Measurements from ENCODE around the gene NF1. TPM values are rescaled to one million over a fixed set of nuclear protein-coding genes. Genes with fewer than 3 reads are reported as not detected.

Gene NF1
- polyA plus RNA-seq, 6 donors from 2014 or later: 4.8 to 10.2 (median 8.3) TPM

DNA sequence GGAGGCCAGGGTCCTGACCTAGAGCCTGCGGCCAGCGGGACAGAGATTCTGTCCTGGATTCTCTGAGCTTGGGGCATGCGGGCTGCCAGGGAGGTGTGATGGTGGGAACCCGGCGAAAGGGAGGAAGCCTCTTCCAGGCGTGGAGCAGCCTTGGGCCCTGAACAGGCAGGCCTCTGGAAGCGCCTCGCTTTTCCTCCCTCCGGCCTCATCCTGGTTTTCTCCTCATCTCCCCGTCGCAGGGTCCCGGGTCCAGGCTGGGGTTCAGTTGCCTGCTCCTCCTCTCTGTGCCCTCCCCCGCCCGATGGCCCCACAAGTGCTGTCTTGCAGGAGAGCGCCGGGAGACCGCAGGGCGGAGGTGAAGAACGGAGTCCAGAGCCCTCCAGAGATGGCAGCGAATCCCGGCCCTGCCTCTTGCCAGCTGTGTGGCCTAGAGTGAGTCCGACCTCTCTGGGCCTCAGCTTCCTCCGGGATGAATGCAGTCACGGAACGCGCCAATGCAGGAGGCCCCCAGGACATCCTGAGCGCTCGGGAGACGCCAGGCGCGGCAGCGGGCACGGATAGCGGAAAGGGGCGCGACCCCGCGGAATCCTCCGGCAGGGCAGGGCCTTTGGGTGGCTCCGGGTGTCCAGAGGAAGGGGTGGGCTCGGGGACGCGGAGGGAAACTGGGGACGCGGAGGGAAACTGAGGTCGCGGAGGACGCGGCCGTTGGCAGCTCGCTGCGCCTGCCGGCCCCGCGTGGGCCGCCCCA is 296.1 kb downstream of the NF1 start:
- Mint-ChIP-seq H3K27ac (no peak overlapping the region), H3K4me3 (peak overlapping the region; percentile 73 to 90 (median 83)), H3K27me3 (peaks cover 38 to 61% (median 50%) of the 10 kb centered on the region in 3 donors), H3K4me1 (peaks cover 15 to 22% (median 17%) of the 10 kb centered on the region in 3 donors), H3K36me3 (no peaks in the 10 kb centered on the region), H3K9me3 (peaks cover 0 to 3% (median 0%) of the 10 kb centered on the region in 7 donors)
- DNase-seq (no peak), ATAC-seq (ENCODE audit: low read depth in 2 of 2) (peak in 1 of 2 donors; percentile 14)

- H3K27me3 Mint-ChIP-seq: peaks cover 43 to 64% (median 56%) of the 10 kb centered on the region in 3 donors
- H3K4me1 Mint-ChIP-seq: peaks cover 15 to 22% (median 17%) of the 10 kb centered on the region in 3 donors
- ATAC-seq (ENCODE audit: low read depth in 2 of 2) (peak; percentile 56 to 60), DNase-seq (no peak)
- peaks cover 0 to 3% (median 0%) of the 10 kb centered on the region in 7 donors for H3K9me3 Mint-ChIP-seq
- peak within 1 kb of the TSS in 1 of 6 donors; percentile 47 for H3K27ac Mint-ChIP-seq
- H3K4me3 Mint-ChIP-seq: peak within 1 kb of the TSS; percentile 73 to 90 (median 84)
- H3K36me3 Mint-ChIP-seq: no peaks in the 10 kb centered on the region
Measured at GRCh38 chr17:31391496-31391949, 296.7 kb downstream of the NF1 start, which contains the start of gene RAB11FIP4. TSS of gene RAB11FIP4 (plus strand) at chr17:31391675. CDS start at chr17:31391853, 178 bp downstream.

GRCh38 chr17:31392002-31392855 is 297.5 kb downstream of the NF1 start:
- DNase-seq (no peak), ATAC-seq (ENCODE audit: low read depth in 2 of 2) (peak in 1 of 2 donors; percentile 33)
- H3K9me3 Mint-ChIP-seq: peaks cover 0 to 3% (median 0%) of the 10 kb centered on the region in 7 donors
- peak overlapping the region; percentile 70 to 89 (median 82) for H3K4me3 Mint-ChIP-seq
- H3K36me3 Mint-ChIP-seq: no peaks in the 10 kb centered on the region
- peaks cover 45 to 71% (median 63%) of the 10 kb centered on the region in 3 donors for H3K27me3 Mint-ChIP-seq
- H3K4me1 Mint-ChIP-seq: peaks cover 15 to 22% (median 17%) of the 10 kb centered on the region in 3 donors
- H3K27ac Mint-ChIP-seq: peak overlapping the region in 1 of 6 donors; percentile 47

DNA sequence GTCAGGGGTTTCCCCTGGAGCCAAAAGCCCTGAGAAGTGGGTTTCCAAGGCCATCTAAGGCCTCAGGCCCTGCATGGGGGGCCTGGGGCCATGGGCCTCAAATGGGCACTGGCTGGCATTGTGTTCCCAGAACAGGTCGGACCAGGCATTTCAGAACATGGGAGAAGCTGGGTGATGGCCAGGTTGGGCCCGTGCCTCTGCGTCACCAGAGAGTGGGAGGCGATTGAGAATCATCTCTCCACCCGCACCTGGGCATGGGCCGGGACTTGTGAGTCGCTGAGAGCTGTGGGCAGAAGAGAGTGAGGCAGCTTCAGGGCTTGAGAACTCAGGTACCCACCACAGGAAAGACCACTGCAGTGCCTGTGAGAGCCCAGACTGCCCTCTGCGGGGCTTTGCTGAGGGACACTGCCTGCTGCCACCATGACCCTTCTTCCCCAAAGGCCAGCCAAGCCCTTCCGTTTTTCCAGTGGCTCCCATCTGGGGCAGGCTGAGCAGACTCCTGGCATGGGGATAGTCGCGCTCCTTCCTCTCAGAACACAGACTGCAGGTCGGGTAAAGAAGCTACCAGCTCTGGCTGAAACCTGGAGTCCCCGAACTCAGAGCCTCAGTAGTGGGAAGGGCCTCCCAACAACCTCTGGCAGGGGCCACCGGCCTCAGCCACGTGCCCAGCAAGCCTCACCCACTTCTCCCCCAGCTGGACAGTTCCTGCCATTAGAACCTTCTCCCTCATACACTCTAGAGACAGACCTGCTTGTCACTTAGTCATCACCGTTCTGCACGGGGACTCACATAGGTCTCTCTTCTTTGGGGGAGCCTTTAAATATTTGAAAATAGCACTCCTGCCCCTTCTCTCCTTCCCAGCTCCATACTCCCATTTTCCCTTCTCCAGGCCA is 298.3 kb downstream of the NF1 start:
- Mint-ChIP-seq H3K36me3 (no peaks in the 10 kb centered on the region), H3K4me3 (peak overlapping the region; percentile 70 to 89 (median 82)), H3K4me1 (peaks cover 15 to 22% (median 17%) of the 10 kb centered on the region in 3 donors), H3K27me3 (peaks cover 45 to 76% (median 65%) of the 10 kb centered on the region in 3 donors), H3K9me3 (peaks cover 0 to 3% (median 0%) of the 10 kb centered on the region in 7 donors), H3K27ac (peak overlapping the region in 1 of 6 donors; percentile 47)
- DNase-seq (no peak), ATAC-seq (ENCODE audit: low read depth in 2 of 2) (no peak)

GRCh38 chr17:31393749-31394146 is 299.0 kb downstream of the NF1 start:
- DNase-seq: no peak
- H3K27ac Mint-ChIP-seq: no peak overlapping the region
- peaks cover 15 to 22% (median 17%) of the 10 kb centered on the region in 3 donors for H3K4me1 Mint-ChIP-seq
- ATAC-seq (ENCODE audit: low read depth in 2 of 2): no peak
- H3K36me3 Mint-ChIP-seq: no peaks in the 10 kb centered on the region
- peak overlapping the region in 6 of 8 donors; percentile 10 to 88 (median 75) for H3K4me3 Mint-ChIP-seq
- peaks cover 0 to 3% (median 0%) of the 10 kb centered on the region in 7 donors for H3K9me3 Mint-ChIP-seq
- peaks cover 45 to 83% (median 72%) of the 10 kb centered on the region in 3 donors for H3K27me3 Mint-ChIP-seq

GRCh38 chr17:31394544-31394943 is 299.8 kb downstream of the NF1 start:
- peaks cover 15 to 21% (median 15%) of the 10 kb centered on the region in 3 donors for H3K4me1 Mint-ChIP-seq
- ATAC-seq (ENCODE audit: low read depth in 2 of 2) (no peak), DNase-seq (no peak)
- H3K4me3 Mint-ChIP-seq: peak overlapping the region in 4 of 8 donors; percentile 20 to 45 (median 36)
- H3K27me3 Mint-ChIP-seq: peaks cover 41 to 76% (median 73%) of the 10 kb centered on the region in 3 donors
- no peaks in the 10 kb centered on the region for H3K36me3 Mint-ChIP-seq
- H3K27ac Mint-ChIP-seq: no peak overlapping the region
- H3K9me3 Mint-ChIP-seq: peaks cover 0 to 3% (median 0%) of the 10 kb centered on the region in 7 donors

DNA sequence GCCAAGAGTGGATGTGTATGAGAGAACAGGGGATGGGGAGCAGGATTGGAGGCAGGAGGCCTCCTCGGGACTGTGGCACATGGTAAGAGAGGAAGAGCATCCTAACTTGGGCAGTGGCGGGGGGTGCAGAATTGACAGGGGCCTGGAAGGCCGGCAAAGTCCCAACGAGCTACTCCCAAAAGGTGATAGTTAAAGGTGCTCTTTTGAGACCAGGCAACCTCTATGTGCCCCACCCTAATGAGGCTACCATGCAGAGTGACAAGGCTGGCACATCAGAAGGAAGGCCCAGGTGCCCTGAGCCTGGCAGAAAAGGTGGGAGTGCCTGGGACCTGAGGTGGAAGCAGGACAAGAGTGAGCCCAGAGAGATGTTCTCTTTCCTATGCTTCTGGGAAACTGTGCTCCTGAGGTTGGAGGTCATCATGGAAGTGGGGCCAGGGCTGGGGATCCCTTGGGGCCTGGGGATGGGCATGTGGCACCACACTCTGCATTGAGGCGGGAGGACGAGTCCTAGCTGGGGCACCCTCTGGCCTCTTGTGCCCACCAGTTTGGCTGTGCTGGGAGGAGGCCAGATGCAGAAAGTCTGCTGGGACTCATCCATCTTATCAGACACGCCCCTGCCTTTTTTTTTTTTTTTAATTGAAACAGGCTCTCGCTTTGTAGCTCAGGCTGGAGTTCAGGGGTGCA is 302.6 kb downstream of the NF1 start:
- Mint-ChIP-seq H3K27me3 (peaks cover 37 to 79% (median 68%) of the 10 kb centered on the region in 3 donors), H3K4me3 (no peak overlapping the region)

GRCh38 chr17:31398381-31399311 is 303.9 kb downstream of the NF1 start:
- Mint-ChIP-seq H3K27me3 (peaks cover 25 to 66% (median 56%) of the 10 kb centered on the region in 3 donors), H3K9me3 (peaks cover 0 to 4% (median 0%) of the 10 kb centered on the region in 7 donors), H3K4me3 (no peak overlapping the region), H3K4me1 (peaks cover 0 to 5% (median 0%) of the 10 kb centered on the region in 3 donors), H3K36me3 (no peaks in the 10 kb centered on the region), H3K27ac (no peak overlapping the region)
- ATAC-seq (ENCODE audit: low read depth in 2 of 2) (no peak), DNase-seq (no peak)

More for the DNA sequence above, 302.6 kb downstream of the NF1 start:
- Mint-ChIP-seq H3K9me3 (peaks cover 0 to 4% (median 0%) of the 10 kb centered on the region in 7 donors), H3K36me3 (no peaks in the 10 kb centered on the region), H3K4me1 (peaks cover 2 to 5% (median 3%) of the 10 kb centered on the region in 3 donors), H3K27ac (no peak overlapping the region)
- DNase-seq: no peak
- ATAC-seq (ENCODE audit: low read depth in 2 of 2): no peak

- DNase-seq (no peak), ATAC-seq (ENCODE audit: low read depth in 2 of 2) (no peak)
- no peak overlapping the region for H3K4me3 Mint-ChIP-seq
- H3K36me3 Mint-ChIP-seq: no peaks in the 10 kb centered on the region
- no peak overlapping the region for H3K27ac Mint-ChIP-seq
- peaks cover 0 to 12% (median 5%) of the 10 kb centered on the region in 3 donors for H3K4me1 Mint-ChIP-seq
- H3K9me3 Mint-ChIP-seq: peaks cover 0 to 2% (median 0%) of the 10 kb centered on the region in 7 donors
- H3K27me3 Mint-ChIP-seq: peaks cover 11 to 59% (median 45%) of the 10 kb centered on the region in 3 donors
Measured at GRCh38 chr17:31400481-31400950, 305.7 kb downstream of the NF1 start.

DNA sequence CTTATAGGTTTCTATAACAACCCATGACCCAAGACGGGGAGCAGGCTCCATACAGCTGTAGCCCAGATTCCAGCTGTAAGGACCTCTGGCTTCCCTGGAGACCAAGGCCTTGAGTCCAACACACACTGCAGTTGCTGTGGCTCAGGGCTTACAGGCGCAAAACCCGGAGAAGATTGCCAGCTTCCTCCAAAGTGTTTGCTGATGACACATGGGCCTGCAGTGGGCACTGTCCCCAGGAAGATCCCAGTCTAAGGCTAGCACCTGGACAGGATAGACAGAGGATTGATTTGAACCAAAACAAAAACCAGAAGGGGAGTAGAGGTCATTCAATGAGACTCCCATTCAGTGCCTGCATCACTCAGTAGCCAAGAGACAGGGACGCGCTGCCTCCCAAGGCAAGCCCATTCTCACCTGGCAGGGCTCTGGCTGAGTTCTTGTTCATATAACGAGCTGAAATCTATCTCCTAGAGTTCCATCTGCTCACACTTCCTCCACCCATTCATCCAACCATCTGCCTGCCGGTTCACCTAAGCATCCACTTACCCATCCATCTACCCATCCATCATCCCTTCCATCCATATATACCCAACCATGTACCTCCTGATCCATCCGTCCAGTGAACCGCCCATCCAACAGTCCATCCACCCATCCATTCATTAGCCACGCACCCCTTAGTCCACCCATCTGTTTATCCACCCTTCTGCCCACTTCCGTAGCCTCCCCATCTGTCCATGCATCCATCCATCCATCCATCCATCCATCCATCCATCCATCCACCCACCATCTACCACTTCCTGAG is 306.9 kb downstream of the NF1 start:
- Mint-ChIP-seq H3K9me3 (peaks cover 0 to 2% (median 0%) of the 10 kb centered on the region in 7 donors), H3K4me3 (no peak overlapping the region), H3K36me3 (no peaks in the 10 kb centered on the region), H3K27ac (no peak overlapping the region), H3K27me3 (peaks cover 5 to 48% (median 42%) of the 10 kb centered on the region in 3 donors), H3K4me1 (peaks cover 0 to 12% (median 5%) of the 10 kb centered on the region in 3 donors)
- ATAC-seq (ENCODE audit: low read depth in 2 of 2) (no peak), DNase-seq (no peak)

All from naive B cell (primary cell).